ENCODE measurements around the gene UBTD1. TPM values are rescaled to one million over a fixed set of nuclear protein-coding genes. Genes with fewer than 3 reads are reported as not detected.

Gene UBTD1
- total RNA-seq, 1 experiment from 2014 or later, result 19.0 TPM

DNA sequence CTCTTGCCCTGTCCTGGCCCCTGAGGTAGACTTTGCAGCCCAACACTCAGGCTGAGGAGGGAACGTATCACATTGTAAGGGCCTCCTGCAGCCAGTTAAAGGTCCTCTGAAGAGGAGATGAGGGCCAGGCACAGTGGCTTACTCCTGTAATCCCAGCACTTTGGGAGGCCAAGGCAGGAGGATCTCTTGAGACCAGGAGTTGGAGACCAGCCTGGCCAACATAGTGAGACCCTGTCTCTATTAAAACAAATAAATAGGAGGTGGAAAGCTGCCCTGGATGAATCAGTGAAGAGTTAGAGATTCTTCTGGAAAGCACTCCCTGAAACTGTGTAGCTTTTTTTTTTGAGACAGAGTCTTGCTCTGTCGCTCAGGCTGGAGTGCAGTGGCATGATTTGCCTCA lies 88.5 kb downstream of the UBTD1 start:
- no peak overlapping the region for H3K4ac ChIP-seq (ENCODE audit: low read depth, low read length)
- no peaks in the 10 kb centered on the region for H3K36me3 Mint-ChIP-seq (ENCODE audit: insufficient read depth in 1 of 3, low read depth in 3 of 3)
- no peak overlapping the region for H4K5ac ChIP-seq (ENCODE audit: insufficient read length, low read depth, low read length)
- H3K9me3 ChIP-seq (ENCODE audit: control insufficient read depth, low read depth, low read length), result no peaks in the 10 kb centered on the region
- no peak overlapping the region for H4K8ac ChIP-seq (replicated peaks; ENCODE audit: insufficient read length, low read depth, low read length)
- H2BK120ac ChIP-seq (ENCODE audit: low read depth, low read length, poor library complexity, severe bottlenecking), result no peak overlapping the region
- H3K27ac ChIP-seq (ENCODE audit: insufficient read length, low read depth, low read length), result no peak overlapping the region
- no peak overlapping the region for H3K56ac ChIP-seq (ENCODE audit: insufficient read length, low read depth, low read length)
- no peak overlapping the region for H3K23ac ChIP-seq (ENCODE audit: insufficient read length, low read depth, low read length)
- no peaks in the 10 kb centered on the region for H3K9me3 Mint-ChIP-seq
- no peak overlapping the region for H3K27ac Mint-ChIP-seq
- H3K27me3 ChIP-seq (ENCODE audit: insufficient read depth, low read length), result no peaks in the 10 kb centered on the region
- H2AFZ ChIP-seq (ENCODE audit: low read length), result no peak overlapping the region
- H3K27me3 Mint-ChIP-seq (ENCODE audit: low read depth), result peaks cover 2% of the 10 kb centered on the region; the same call in 1 of the 2 replicates
- WGBS (ENCODE audit: extremely low coverage, insufficient read length, low lambda C conversion rate), result no CpG with 5 or more reads among the region's 2 CpGs
- H2BK12ac ChIP-seq (ENCODE audit: insufficient read length, low read depth, low read length), result no peak overlapping the region
- no peak overlapping the region for H2BK15ac ChIP-seq (ENCODE audit: low read depth, low read length)
- H4K91ac ChIP-seq (ENCODE audit: insufficient read length, low read depth, low read length), result no peak overlapping the region
- no peaks in the 10 kb centered on the region for H4K20me1 ChIP-seq (ENCODE audit: control insufficient read depth, insufficient read depth, insufficient read length)
- no peak overlapping the region for H3K14ac ChIP-seq (ENCODE audit: insufficient read depth, low read length)
- H2BK20ac ChIP-seq (ENCODE audit: low read depth, low read length, poor library complexity, severe bottlenecking), result no peak overlapping the region
- H3K4me2 ChIP-seq (ENCODE audit: insufficient read depth, insufficient read length, low read length), result no peak overlapping the region
- no peak overlapping the region for H3T11ph ChIP-seq (ENCODE audit: low read length)
- no peaks in the 10 kb centered on the region for H3K4me1 ChIP-seq (ENCODE audit: insufficient read depth, low read length)
- H3K18ac ChIP-seq (ENCODE audit: insufficient read length, low read depth, low read length), result no peak overlapping the region
- H2BK5ac ChIP-seq (ENCODE audit: insufficient read length, low read length), result no peak overlapping the region
- no peaks in the 10 kb centered on the region for H3K23me2 ChIP-seq (ENCODE audit: insufficient read length, low read depth, low read length, poor library complexity, severe bottlenecking)
- TF ChIP-seq, protein P1, sequence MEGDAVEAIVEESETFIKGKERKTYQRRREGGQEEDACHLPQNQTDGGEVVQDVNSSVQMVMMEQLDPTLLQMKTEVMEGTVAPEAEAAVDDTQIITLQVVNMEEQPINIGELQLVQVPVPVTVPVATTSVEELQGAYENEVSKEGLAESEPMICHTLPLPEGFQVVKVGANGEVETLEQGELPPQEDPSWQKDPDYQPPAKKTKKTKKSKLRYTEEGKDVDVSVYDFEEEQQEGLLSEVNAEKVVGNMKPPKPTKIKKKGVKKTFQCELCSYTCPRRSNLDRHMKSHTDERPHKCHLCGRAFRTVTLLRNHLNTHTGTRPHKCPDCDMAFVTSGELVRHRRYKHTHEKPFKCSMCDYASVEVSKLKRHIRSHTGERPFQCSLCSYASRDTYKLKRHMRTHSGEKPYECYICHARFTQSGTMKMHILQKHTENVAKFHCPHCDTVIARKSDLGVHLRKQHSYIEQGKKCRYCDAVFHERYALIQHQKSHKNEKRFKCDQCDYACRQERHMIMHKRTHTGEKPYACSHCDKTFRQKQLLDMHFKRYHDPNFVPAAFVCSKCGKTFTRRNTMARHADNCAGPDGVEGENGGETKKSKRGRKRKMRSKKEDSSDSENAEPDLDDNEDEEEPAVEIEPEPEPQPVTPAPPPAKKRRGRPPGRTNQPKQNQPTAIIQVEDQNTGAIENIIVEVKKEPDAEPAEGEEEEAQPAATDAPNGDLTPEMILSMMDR (conservative IDR thresholded peaks at IDR 0.05), result no peak
- no peak for DNase-seq
- no peak overlapping the region for H3K4me3 Mint-ChIP-seq
- H3K79me1 ChIP-seq (ENCODE audit: insufficient read depth, low read depth, low read length, poor library complexity, severe bottlenecking), result no peaks in the 10 kb centered on the region
- peaks cover 3 to 13% of the 10 kb centered on the region in 2 experiments; a peak in 3 of 4 replicates for H3K4me1 Mint-ChIP-seq
- no peak overlapping the region for H2AK5ac ChIP-seq (ENCODE audit: insufficient read length, low read length)
- no peaks in the 10 kb centered on the region for H3K79me2 ChIP-seq (ENCODE audit: insufficient read depth, low read length)
- no peak overlapping the region for H3K9ac ChIP-seq (ENCODE audit: extremely low read depth, insufficient read length, low read length)
